BE2C (cell line): ENCODE measurements around the gene CCDC150.

Source experiments
- DNase-seq: peaks from one replicate; pipeline ENCODE4 v3.0.0-alpha.2; 2020
- H3K27me3 ChIP-seq: fragments of 250-450 bp; sonication (Bioruptor Pico); 2 replicates; pipeline ENCODE4 v1.5.1; 2020; ENCODE audit warnings: mild to moderate bottlenecking
- H3K36me3 ChIP-seq: fragments of 250-450 bp; sonication (Bioruptor Pico); 2 replicates; pipeline ENCODE4 v1.5.1; 2020; ENCODE audit warnings: mild to moderate bottlenecking
- H3K4me1 ChIP-seq: fragments of 250-450 bp; sonication (Bioruptor Pico); 2 replicates; pipeline ENCODE4 v1.5.1; 2020
- H3K4me3 ChIP-seq: 2 replicates; pipeline ENCODE4 v1.5.1; 2011; ENCODE audit warnings: low read depth, low read length
- H3K9me3 ChIP-seq: fragments of 250-450 bp; sonication (Bioruptor Pico); 2 replicates; pipeline ENCODE4 v1.5.1; 2020
- CTCF ChIP-seq: IDR thresholded peaks from 2 replicates; pipeline ENCODE4 v1.5.1; 2012; ENCODE audit warnings: mild to moderate bottlenecking, low read depth, low read length

The CCDC150 gene

GRCh38 chr2:196592911-196593881 is 46.3 kb upstream of the CCDC150 start, which contains the start of gene HECW2:
HECW2 (minus strand) TSS chr2:196593554.
- H3K4me3 ChIP-seq, result peak within 1 kb of the TSS; percentile 84
- no peaks in the 10 kb centered on the region for H3K36me3 ChIP-seq
- H3K27me3 ChIP-seq, result no peaks in the 10 kb centered on the region
- H3K9me3 ChIP-seq, result no peaks in the 10 kb centered on the region
- TF ChIP-seq CTCF, result no peak; the same call in 1 of the 2 replicates
- DNase-seq, result peak; percentile 83
- H3K4me1 ChIP-seq, result no peaks in the 10 kb centered on the region

GRCh38 chr2:196594158-196594557 is 45.4 kb upstream of the CCDC150 start:
- no peak for DNase-seq
- Histone ChIP-seq H3K9me3 (no peaks in the 10 kb centered on the region), H3K4me3 (no peak overlapping the region), H3K36me3 (no peaks in the 10 kb centered on the region), H3K4me1 (no peaks in the 10 kb centered on the region), H3K27me3 (no peaks in the 10 kb centered on the region)
- TF ChIP-seq CTCF, result no peak

- no peak for DNase-seq
These were observed 42.0 kb upstream of the CCDC150 start for GRCh38 chr2:196597531-196597930.

GRCh38 chr2:196598412-196598811 is 41.1 kb upstream of the CCDC150 start:
- Histone ChIP-seq H3K4me1 (peaks cover 9% of the 10 kb centered on the region), H3K36me3 (no peaks in the 10 kb centered on the region), H3K27me3 (no peaks in the 10 kb centered on the region), H3K4me3 (no peak overlapping the region), H3K9me3 (no peaks in the 10 kb centered on the region)
- DNase-seq, result no peak
- TF ChIP-seq CTCF, result no peak

More at GRCh38 chr2:196597531-196597930, 42.0 kb upstream of the CCDC150 start:
- Histone ChIP-seq H3K4me3 (no peak overlapping the region), H3K27me3 (no peaks in the 10 kb centered on the region), H3K4me1 (peaks cover 9% of the 10 kb centered on the region), H3K9me3 (no peaks in the 10 kb centered on the region), H3K36me3 (no peaks in the 10 kb centered on the region)
- TF ChIP-seq CTCF, result no peak

GRCh38 chr2:196598846-196599245 is 40.7 kb upstream of the CCDC150 start:
- Histone ChIP-seq H3K9me3 (no peaks in the 10 kb centered on the region), H3K4me3 (no peak overlapping the region), H3K27me3 (no peaks in the 10 kb centered on the region), H3K36me3 (no peaks in the 10 kb centered on the region), H3K4me1 (peaks cover 9% of the 10 kb centered on the region)
- no peak for TF ChIP-seq CTCF
- no peak for DNase-seq
